Measurements from ENCODE around the gene IGFBP3.

Gene IGFBP3

DNA sequence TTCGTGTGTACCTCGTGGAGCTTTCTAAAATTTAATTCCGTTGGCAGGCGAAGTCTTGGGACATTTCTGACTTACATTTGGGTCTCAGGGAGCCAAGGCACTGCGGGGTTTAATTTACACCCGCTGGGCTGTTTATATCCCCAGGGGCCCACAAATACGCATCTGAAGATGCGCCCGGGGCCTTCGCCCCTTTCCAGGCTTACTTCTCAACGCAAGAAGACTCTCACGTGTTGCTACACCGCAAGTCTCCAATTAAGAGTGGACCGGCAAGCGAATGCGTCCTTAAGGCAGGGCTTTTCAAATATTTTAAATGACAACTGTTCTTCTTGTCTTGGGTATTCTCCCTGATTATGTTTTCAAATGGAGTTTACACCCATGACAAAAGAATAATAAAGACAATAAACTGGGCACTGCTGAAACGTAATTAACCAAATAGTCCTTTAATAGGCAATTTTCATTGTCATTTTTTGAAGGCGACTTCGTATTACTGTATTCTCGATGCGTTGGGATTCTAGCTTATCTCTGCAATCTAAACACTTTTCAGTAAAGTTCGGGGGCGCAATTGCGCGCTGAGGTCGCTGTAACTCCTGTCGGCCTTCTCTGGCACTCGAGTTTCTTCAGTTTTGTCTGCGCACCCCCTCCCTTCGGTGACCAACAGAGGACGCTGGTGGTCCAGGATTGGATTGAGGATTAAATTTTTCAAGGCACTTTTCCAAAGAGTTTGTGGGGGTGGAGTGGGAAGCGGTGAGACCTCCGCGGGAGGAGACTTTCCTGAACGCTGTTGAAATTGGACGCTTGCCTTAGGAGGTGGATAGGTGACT lies 837 bp upstream of the IGFBP3 start (continued):
- no peak for TF ChIP-seq MEIS1 (CRISPR knock-in tag; IDR thresholded peaks at IDR 0.05; ENCODE audit: borderline replicate concordance)
- TF ChIP-seq ZNF561 (tag by site-specific recombination; IDR thresholded peaks at IDR 0.05; ENCODE audit: borderline replicate concordance): no peak
- no peak for TF ChIP-seq ZNF549 (tag by site-specific recombination; IDR thresholded peaks at IDR 0.05)
- TF ChIP-seq, protein P1, sequence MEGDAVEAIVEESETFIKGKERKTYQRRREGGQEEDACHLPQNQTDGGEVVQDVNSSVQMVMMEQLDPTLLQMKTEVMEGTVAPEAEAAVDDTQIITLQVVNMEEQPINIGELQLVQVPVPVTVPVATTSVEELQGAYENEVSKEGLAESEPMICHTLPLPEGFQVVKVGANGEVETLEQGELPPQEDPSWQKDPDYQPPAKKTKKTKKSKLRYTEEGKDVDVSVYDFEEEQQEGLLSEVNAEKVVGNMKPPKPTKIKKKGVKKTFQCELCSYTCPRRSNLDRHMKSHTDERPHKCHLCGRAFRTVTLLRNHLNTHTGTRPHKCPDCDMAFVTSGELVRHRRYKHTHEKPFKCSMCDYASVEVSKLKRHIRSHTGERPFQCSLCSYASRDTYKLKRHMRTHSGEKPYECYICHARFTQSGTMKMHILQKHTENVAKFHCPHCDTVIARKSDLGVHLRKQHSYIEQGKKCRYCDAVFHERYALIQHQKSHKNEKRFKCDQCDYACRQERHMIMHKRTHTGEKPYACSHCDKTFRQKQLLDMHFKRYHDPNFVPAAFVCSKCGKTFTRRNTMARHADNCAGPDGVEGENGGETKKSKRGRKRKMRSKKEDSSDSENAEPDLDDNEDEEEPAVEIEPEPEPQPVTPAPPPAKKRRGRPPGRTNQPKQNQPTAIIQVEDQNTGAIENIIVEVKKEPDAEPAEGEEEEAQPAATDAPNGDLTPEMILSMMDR (tag by site-specific recombination; IDR thresholded peaks at IDR 0.05): peak; percentile 73
- no peak for TF ChIP-seq ZNF394 (tag by site-specific recombination; IDR thresholded peaks at IDR 0.05; ENCODE audit: borderline replicate concordance)
- TF ChIP-seq KLF17 (tag by site-specific recombination; IDR thresholded peaks at IDR 0.05): no peak
- TF ChIP-seq ZNF544 (tag by site-specific recombination; IDR thresholded peaks at IDR 0.05): no peak
- TF ChIP-seq EGR2 (tag by site-specific recombination; IDR thresholded peaks at IDR 0.05; ENCODE audit: low read depth): peak; percentile 66; the same call in 1 of the 2 replicates
- no peak for TF ChIP-seq ZBTB17 (tag by site-specific recombination; IDR thresholded peaks at IDR 0.05)

DNA sequence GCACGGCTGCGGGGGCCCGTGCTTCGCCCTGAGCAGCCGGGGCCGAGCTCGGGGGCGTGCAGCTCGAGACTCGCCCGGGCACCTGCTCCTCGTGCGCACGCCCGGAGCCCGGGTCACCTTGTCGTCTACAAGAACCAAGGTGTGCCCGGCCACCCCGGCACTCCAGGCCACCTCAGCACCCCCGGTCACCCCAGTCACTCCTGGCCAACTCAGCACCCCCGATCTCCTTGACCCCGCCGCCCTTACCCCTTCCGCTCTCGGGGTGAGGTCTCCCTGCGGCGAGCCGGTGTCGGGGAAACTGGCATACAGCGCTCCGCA lies 268 bp upstream of the IGFBP3 start:
- Histone ChIP-seq H3K9me3 (ENCODE audit: control insufficient read depth, insufficient read depth, low read depth, low read length) (no peaks in the 10 kb centered on the region), H3K4me3 (ENCODE audit: low read depth, low read length) (peak overlapping the region; percentile 57), H3K36me3 (ENCODE audit: control insufficient read depth in 2 of 2, insufficient read depth in 1 of 2, low read length in 2 of 2) (no peaks in the 10 kb centered on the region), H3K4me1 (ENCODE audit: control insufficient read depth, insufficient read depth, low read length) (peaks cover 3% of the 10 kb centered on the region; the same call in 1 of the 2 replicates), H3K27ac (ENCODE audit: extremely low read depth, low read depth, low read length) (no peak overlapping the region)
- CTCF ChIA-PET: interaction anchor here (0.6 to 3.9 kb wide), 19 partner anchors 9 to 1314 kb away, joined by 3 to 15 read pairs (median 5); no protein-coding TSS in a partner anchor
- no peak for TF ChIP-seq TRIM28 (IDR thresholded peaks at IDR 0.05; ENCODE audit: borderline replicate concordance, low read length)
- TF ChIP-seq, protein P2, sequence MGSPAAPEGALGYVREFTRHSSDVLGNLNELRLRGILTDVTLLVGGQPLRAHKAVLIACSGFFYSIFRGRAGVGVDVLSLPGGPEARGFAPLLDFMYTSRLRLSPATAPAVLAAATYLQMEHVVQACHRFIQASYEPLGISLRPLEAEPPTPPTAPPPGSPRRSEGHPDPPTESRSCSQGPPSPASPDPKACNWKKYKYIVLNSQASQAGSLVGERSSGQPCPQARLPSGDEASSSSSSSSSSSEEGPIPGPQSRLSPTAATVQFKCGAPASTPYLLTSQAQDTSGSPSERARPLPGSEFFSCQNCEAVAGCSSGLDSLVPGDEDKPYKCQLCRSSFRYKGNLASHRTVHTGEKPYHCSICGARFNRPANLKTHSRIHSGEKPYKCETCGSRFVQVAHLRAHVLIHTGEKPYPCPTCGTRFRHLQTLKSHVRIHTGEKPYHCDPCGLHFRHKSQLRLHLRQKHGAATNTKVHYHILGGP (tag by site-specific recombination; IDR thresholded peaks at IDR 0.05): no peak
- no peak for TF ChIP-seq ZNF777 (tag by site-specific recombination; IDR thresholded peaks at IDR 0.05; ENCODE audit: borderline replicate concordance)
- no peak for TF ChIP-seq ZNF169 (tag by site-specific recombination; IDR thresholded peaks at IDR 0.05)
- no peak for TF ChIP-seq ZNF707 (tag by site-specific recombination; IDR thresholded peaks at IDR 0.05)
- POLR2A ChIA-PET: no interaction called here

- peaks cover 3% of the 10 kb centered on the region; the same call in 1 of the 2 replicates for H3K4me1 ChIP-seq (ENCODE audit: control insufficient read depth, insufficient read depth, low read length)
- CTCF ChIA-PET: interaction anchor here (1.3 to 4.2 kb wide), 7 partner anchors 7 to 1181 kb away, joined by 3 to 21 read pairs (median 8); no protein-coding TSS in a partner anchor
- H3K4me3 ChIP-seq (ENCODE audit: low read depth, low read length): peak overlapping the region; percentile 57
- POLR2A ChIA-PET: no interaction called here
- H3K36me3 ChIP-seq (ENCODE audit: control insufficient read depth in 2 of 2, insufficient read depth in 1 of 2, low read length in 2 of 2): no peaks in the 10 kb centered on the region
- H3K9me3 ChIP-seq (ENCODE audit: control insufficient read depth, insufficient read depth, low read depth, low read length): no peaks in the 10 kb centered on the region
- H3K27ac ChIP-seq (ENCODE audit: extremely low read depth, low read depth, low read length): no peak overlapping the region
- TF ChIP-seq ZFHX2 (tag by site-specific recombination; conservative IDR thresholded peaks at IDR 0.05): no peak
- no peak for TF ChIP-seq ZBTB8A (tag by site-specific recombination; IDR thresholded peaks at IDR 0.05)
- no peak for TF ChIP-seq ZNF48 (tag by site-specific recombination; IDR thresholded peaks at IDR 0.05)
- TF ChIP-seq PRDM6 (tag by site-specific recombination; IDR thresholded peaks at IDR 0.05): no peak
- no peak for TF ChIP-seq ZNF274 (IDR thresholded peaks at IDR 0.05; ENCODE audit: low read length)
- TF ChIP-seq ZNF274 (tag by site-specific recombination; IDR thresholded peaks at IDR 0.05; ENCODE audit: borderline replicate concordance): no peak
- TF ChIP-seq ZBTB17 (tag by site-specific recombination; IDR thresholded peaks at IDR 0.05): no peak
- TF ChIP-seq ZNF138 (tag by site-specific recombination; IDR thresholded peaks at IDR 0.05; ENCODE audit: borderline replicate concordance): no peak
- no peak for TF ChIP-seq ZNF37A (tag by site-specific recombination; IDR thresholded peaks at IDR 0.05)
- TF ChIP-seq, protein P3, sequence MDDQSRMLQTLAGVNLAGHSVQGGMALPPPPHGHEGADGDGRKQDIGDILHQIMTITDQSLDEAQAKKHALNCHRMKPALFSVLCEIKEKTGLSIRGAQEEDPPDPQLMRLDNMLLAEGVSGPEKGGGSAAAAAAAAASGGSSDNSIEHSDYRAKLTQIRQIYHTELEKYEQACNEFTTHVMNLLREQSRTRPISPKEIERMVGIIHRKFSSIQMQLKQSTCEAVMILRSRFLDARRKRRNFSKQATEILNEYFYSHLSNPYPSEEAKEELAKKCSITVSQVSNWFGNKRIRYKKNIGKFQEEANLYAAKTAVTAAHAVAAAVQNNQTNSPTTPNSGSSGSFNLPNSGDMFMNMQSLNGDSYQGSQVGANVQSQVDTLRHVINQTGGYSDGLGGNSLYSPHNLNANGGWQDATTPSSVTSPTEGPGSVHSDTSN (CRISPR knock-in tag; IDR thresholded peaks at IDR 0.05): no peak
Observed at GRCh38 chr7:45919993-45920459, 1.0 kb downstream of the IGFBP3 start.
